SU-DHL-6 (cell line): ENCODE data around the gene LRFN2.

Experiments used
- H2AFZ ChIP-seq: fragments of 200-600 bp; sonication (generic); 2 replicates; pipeline ENCODE4 v1.6.1; 2014; ENCODE audit warnings: low read depth, mild to moderate bottlenecking, moderate library complexity, mixed read lengths, antibody characterized with exemption, low read length; ENCODE audit not compliant: severe bottlenecking
- H3F3A ChIP-seq: fragments of 200-600 bp; shearing (Covaris generic); 2 replicates; pipeline ENCODE4 v1.6.0; 2016; ENCODE audit warnings: antibody characterized with exemption, mild to moderate bottlenecking; ENCODE audit not compliant: insufficient read depth
- H3K27ac ChIP-seq: fragments of 200-600 bp; sonication (generic); 2 replicates; pipeline ENCODE4 v1.5.1; 2016; ENCODE audit warnings: low read depth, mild to moderate bottlenecking, low read length, moderate library complexity, mixed read lengths
- H3K27me3 ChIP-seq: fragments of 200-600 bp; sonication (generic), shearing (Covaris generic); 2 replicates; pipeline ENCODE4 v1.6.0; 2014; ENCODE audit warnings: mild to moderate bottlenecking, low read length
- H3K36me3 ChIP-seq: fragments of 200-600 bp; sonication (generic); 2 replicates; pipeline ENCODE4 v1.6.1; 2014; ENCODE audit warnings: mild to moderate bottlenecking, low read length, mixed read lengths
- H3K4me2 ChIP-seq: fragments of 300-600, 200-600 bp; shearing (Covaris generic), sonication (generic); 2 replicates; pipeline ENCODE4 v1.6.0; 2014; ENCODE audit warnings: low read length, low read depth, mild to moderate bottlenecking; ENCODE audit not compliant: poor library complexity, severe bottlenecking
- H3K4me3 ChIP-seq: fragments of 200-600 bp; sonication (generic); 2 replicates; pipeline ENCODE4 v1.5.1; 2014; ENCODE audit warnings: antibody characterized with exemption, low read length, mild to moderate bottlenecking, mixed read lengths; ENCODE audit not compliant: insufficient read depth, poor library complexity, severe bottlenecking
- H3K79me2 ChIP-seq: fragments of 200-600 bp; sonication (generic); 2 replicates; pipeline ENCODE4 v1.6.1; 2014; ENCODE audit warnings: mild to moderate bottlenecking, low read length, moderate library complexity; ENCODE audit not compliant: insufficient read depth
- H3K9ac ChIP-seq: fragments of 200-600 bp; sonication (generic); 2 replicates; pipeline ENCODE4 v1.7.0; 2014; ENCODE audit warnings: mild to moderate bottlenecking, low read length
- H3K9me2 ChIP-seq: fragments of 200-600 bp; sonication (generic); replicated peaks from 2 replicates; pipeline ENCODE4 v1.6.1; 2014; ENCODE audit warnings: low read length; ENCODE audit not compliant: insufficient read depth
- H3K9me3 ChIP-seq: fragments of 200-600 bp; sonication (generic); 2 replicates; pipeline ENCODE4 v1.6.1; 2014; ENCODE audit warnings: low read length, mixed read lengths; ENCODE audit not compliant: insufficient read depth
- H4K20me1 ChIP-seq: fragments of 200-600 bp; sonication (generic); 2 replicates; pipeline ENCODE4 v1.6.1; 2014; ENCODE audit warnings: low read depth, mild to moderate bottlenecking, antibody characterized with exemption, low read length, moderate library complexity, mixed read lengths
- CTCF ChIP-seq: fragments of 200-600 bp; sonication (generic); IDR thresholded peaks from one replicate; pipeline ENCODE4 v1.5.1; 2017; ENCODE audit warnings: antibody characterized with exemption, mild to moderate bottlenecking, low read length, moderate library complexity; ENCODE audit not compliant: insufficient read depth, poor library complexity, severe bottlenecking
- EZH2phosphoT487 ChIP-seq: fragments of 200-600 bp; sonication (generic), shearing (Covaris generic); conservative IDR thresholded peaks from 2 replicates; pipeline ENCODE4 v1.6.1; 2018; ENCODE audit warnings: mild to moderate bottlenecking, antibody characterized with exemption, low read length, moderate library complexity, mixed read lengths

LRFN2 gene

GRCh38 chr6:40444312-40444711, 142.9 kb downstream of the LRFN2 start:
- Histone ChIP-seq H3K27ac (no peak overlapping the region), H4K20me1 (no peaks in the 10 kb centered on the region), H2AFZ (no peak overlapping the region), H3K36me3 (no peaks in the 10 kb centered on the region), H3K9me2 (no peaks in the 10 kb centered on the region), H3F3A (no peaks in the 10 kb centered on the region), H3K27me3 (no peaks in the 10 kb centered on the region), H3K9ac (no peak overlapping the region), H3K9me3 (no peaks in the 10 kb centered on the region), H3K79me2 (no peaks in the 10 kb centered on the region), H3K4me3 (no peak overlapping the region), H3K4me2 (no peak overlapping the region)
- TF ChIP-seq EZH2phosphoT487 (no peak), CTCF (no peak)

GRCh38 chr6:40443842-40444241, 143.3 kb downstream of the LRFN2 start:
- Histone ChIP-seq H3K27me3 (no peaks in the 10 kb centered on the region), H3K4me2 (no peak overlapping the region), H4K20me1 (no peaks in the 10 kb centered on the region), H3K9me3 (no peaks in the 10 kb centered on the region), H3K9ac (no peak overlapping the region), H3K27ac (no peak overlapping the region), H3F3A (no peaks in the 10 kb centered on the region), H2AFZ (no peak overlapping the region), H3K4me3 (no peak overlapping the region), H3K79me2 (no peaks in the 10 kb centered on the region), H3K36me3 (no peaks in the 10 kb centered on the region), H3K9me2 (no peaks in the 10 kb centered on the region)
- no peak for TF ChIP-seq CTCF
- TF ChIP-seq EZH2phosphoT487: no peak

GRCh38 chr6:40442591-40442990, 144.6 kb downstream of the LRFN2 start:
- H3K36me3 ChIP-seq: no peaks in the 10 kb centered on the region
- no peak overlapping the region for H3K27ac ChIP-seq
- H3K9me3 ChIP-seq: no peaks in the 10 kb centered on the region
- H3K27me3 ChIP-seq: no peaks in the 10 kb centered on the region
- H2AFZ ChIP-seq: no peak overlapping the region
- no peaks in the 10 kb centered on the region for H4K20me1 ChIP-seq
- no peaks in the 10 kb centered on the region for H3K79me2 ChIP-seq
- H3K9me2 ChIP-seq: no peaks in the 10 kb centered on the region
- no peak overlapping the region for H3K4me2 ChIP-seq
- no peak overlapping the region for H3K9ac ChIP-seq
- no peaks in the 10 kb centered on the region for H3F3A ChIP-seq
- TF ChIP-seq CTCF: no peak
- no peak for TF ChIP-seq EZH2phosphoT487
- no peak overlapping the region for H3K4me3 ChIP-seq

GRCh38 chr6:40441150-40441549, 146.0 kb downstream of the LRFN2 start:
- Histone ChIP-seq H3K27ac (no peak overlapping the region), H3K9me3 (no peaks in the 10 kb centered on the region), H4K20me1 (no peaks in the 10 kb centered on the region), H3K36me3 (no peaks in the 10 kb centered on the region), H3K4me3 (no peak overlapping the region), H3F3A (no peaks in the 10 kb centered on the region), H3K9ac (no peak overlapping the region), H3K27me3 (no peaks in the 10 kb centered on the region; the same call in 1 of the 2 replicates), H3K79me2 (no peaks in the 10 kb centered on the region), H3K9me2 (no peaks in the 10 kb centered on the region), H3K4me2 (no peak overlapping the region), H2AFZ (no peak overlapping the region)
- TF ChIP-seq CTCF (no peak), EZH2phosphoT487 (no peak)
